K562 (cell line): ENCODE results near the gene OR51V1. TPM values are rescaled to one million over a fixed set of nuclear protein-coding genes. Genes with fewer than 3 reads are reported as not detected.
A peak's percentile ranks its signal among the peaks of the same experiment; 100 is the strongest.

Experiments
- BMI1 ChIP-seq: fragments of 150-350 bp; IDR thresholded peaks from 2 replicates; pipeline ENCODE4 v1.6.1; 2014; ENCODE audit warnings: low read length
- CBX1 ChIP-seq: sonication (generic); IDR thresholded peaks from 2 replicates; pipeline ENCODE4 v1.6.1; 2016; ENCODE audit warnings: antibody characterized with exemption, low read depth, mild to moderate bottlenecking
- ERF ChIP-seq: fragments of 450-650 bp; formaldehyde crosslinking; IDR thresholded peaks from 2 replicates; pipeline ENCODE4 v1.4.0; 2020; ENCODE audit warnings: mild to moderate bottlenecking, mixed read lengths
- MTA1 ChIP-seq: fragments of 450-650 bp; IDR thresholded peaks from 2 replicates; pipeline ENCODE4 v1.6.1; 2017; ENCODE audit warnings: borderline replicate concordance
- NUFIP1 ChIP-seq: fragments of 450-650 bp; IDR thresholded peaks from 2 replicates; pipeline ENCODE4 v1.6.1; 2018; ENCODE audit not compliant: partially characterized antibody
- PRDM10 ChIP-seq: fragments of 450-650 bp; IDR thresholded peaks from 2 replicates; pipeline ENCODE4 v1.6.1; 2018; ENCODE audit not compliant: partially characterized antibody
- RBM14 ChIP-seq: fragments of 200-400 bp; formaldehyde crosslinking; IDR thresholded peaks from 2 replicates; pipeline ENCODE4 v1.6.1; 2018; ENCODE audit warnings: low read depth, mild to moderate bottlenecking, low read length, moderate library complexity, borderline replicate concordance; ENCODE audit not compliant: insufficient read depth
- TAF9B ChIP-seq: fragments of 450-650 bp; IDR thresholded peaks from 2 replicates; pipeline ENCODE4 v1.6.1; 2018; ENCODE audit warnings: mild to moderate bottlenecking; ENCODE audit not compliant: partially characterized antibody
- TARDBP ChIP-seq: fragments of 450-650 bp; IDR thresholded peaks from 2 replicates; pipeline ENCODE4 v1.6.1; 2016
- ZNF174 ChIP-seq: fragments of 250-450 bp; sonication (Bioruptor Pico); IDR thresholded peaks from 2 replicates; pipeline ENCODE4 v1.4.0; 2020; ENCODE audit warnings: mild to moderate bottlenecking
- ZNF318 ChIP-seq, 2 experiments: fragments of 450-650 bp; IDR thresholded peaks; 2 replicates each; pipeline ENCODE4 v1.6.1; 2016; ENCODE audit warnings: mild to moderate bottlenecking in 2 of 2, borderline replicate concordance in 1 of 2, low read depth in 1 of 2, moderate library complexity in 1 of 2
- ZNF408 ChIP-seq: fragments of 250-450 bp; sonication (Bioruptor Pico); IDR thresholded peaks from 2 replicates; pipeline ENCODE4 v1.4.0; 2020; ENCODE audit warnings: low read depth, mild to moderate bottlenecking, moderate library complexity
- ZNF41 ChIP-seq: fragments of 250-450 bp; sonication (Bioruptor Pico); conservative IDR thresholded peaks from 2 replicates; pipeline ENCODE4 v1.4.0; 2020; ENCODE audit warnings: mild to moderate bottlenecking
- ZNF740 ChIP-seq, 3 experiments: fragments of 200-800 bp in 1 of 3; sonication (Bioruptor generic) in 1 of 3; sonication (generic) in 1 of 3; formaldehyde crosslinking in 1 of 3; IDR thresholded peaks; 2 replicates each; pipeline versions ENCODE4 v1.6.1 to v1.8.0; 2016 to 2022; ENCODE audit warnings: mild to moderate bottlenecking in 2 of 3, missing compliant biosample characterization in 2 of 3, missing genetic modification characterization in 2 of 3, missing genetic modification reagents in 1 of 3
- polyA plus RNA-seq, 8 experiments: library from polyadenylated mRNA; depleted of rRNA in 4 of 8; stranded (reverse) in 5 of 8; unstranded in 3 of 8; fragments of >200 nt; fragmentation: Nextera tagmentation in 2 of 8; fragmentation: Illumina TruSeq in 1 of 8; extraction: Ambion mirVana in 2 of 8; extraction: Trizol in 1 of 8; gene quantifications; 2 replicates each; pipeline versions ENCODE4 v1.2.1 to v1.2.3, GENCODE V29; 2011 to 2014; ENCODE audit warnings: inconsistent platforms in 1 of 8, missing spikeins in 1 of 8
- total RNA-seq, 7 experiments: library from RNA; depleted of rRNA in 6 of 7; stranded (reverse); fragments of >200 nt in 6 of 7; fragmentation: Illumina TruSeq in 2 of 7; extraction: Trizol in 2 of 7; gene quantifications; 2 replicates each; pipeline versions ENCODE4 v1.2.1 to v1.2.3, GENCODE V29; 2011 to 2021; ENCODE audit warnings: low replicate concordance in 1 of 7
- TF ChIP-seq, protein P1 (sequence below): sonication (generic); formaldehyde crosslinking; IDR thresholded peaks from 2 replicates; pipeline ENCODE4 v1.5.0; 2020; ENCODE audit warnings: missing genetic modification reagents

Gene OR51V1
- total and polyA plus RNA-seq, 9 of the 15 experiments (the other 6 are each of a cell fraction or from before 2014, with no cell fraction given), result not detected

GRCh38 chr11:5159806-5160205, 40.7 kb downstream of the OR51V1 start (continued):
- no peak for TF ChIP-seq TAF9B
- no peak for TF ChIP-seq MTA1
- TF ChIP-seq NUFIP1, result no peak
- no peak for TF ChIP-seq RBM14
- no peak for TF ChIP-seq ZNF408 (CRISPR knock-in tag)
- no peak for TF ChIP-seq ERF (CRISPR knock-in tag)
- no peak for TF ChIP-seq ZNF174 (CRISPR knock-in tag)
- TF ChIP-seq TARDBP, result no peak
- no peak for TF ChIP-seq CBX1
- no peak for TF ChIP-seq BMI1
- TF ChIP-seq ZNF740 (CRISPR knock-in tag; IDR thresholded peaks at IDR 0.05), result no peak
- TF ChIP-seq ZNF740 (tag; IDR thresholded peaks at IDR 0.05), result no peak
- TF ChIP-seq ZNF41 (CRISPR knock-in tag), result no peak
- no peak for TF ChIP-seq ZNF318 (IDR thresholded peaks at IDR 0.05; ENCODE audit: borderline replicate concordance in 1 of 2, low read depth in 1 of 2)
- peak; percentile 59 for TF ChIP-seq PRDM10
- TF ChIP-seq, protein P1, sequence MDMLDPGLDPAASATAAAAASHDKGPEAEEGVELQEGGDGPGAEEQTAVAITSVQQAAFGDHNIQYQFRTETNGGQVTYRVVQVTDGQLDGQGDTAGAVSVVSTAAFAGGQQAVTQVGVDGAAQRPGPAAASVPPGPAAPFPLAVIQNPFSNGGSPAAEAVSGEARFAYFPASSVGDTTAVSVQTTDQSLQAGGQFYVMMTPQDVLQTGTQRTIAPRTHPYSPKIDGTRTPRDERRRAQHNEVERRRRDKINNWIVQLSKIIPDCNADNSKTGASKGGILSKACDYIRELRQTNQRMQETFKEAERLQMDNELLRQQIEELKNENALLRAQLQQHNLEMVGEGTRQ, result no peak
